ENCODE data around the gene MYOD1.

Gene MYOD1

DNA sequence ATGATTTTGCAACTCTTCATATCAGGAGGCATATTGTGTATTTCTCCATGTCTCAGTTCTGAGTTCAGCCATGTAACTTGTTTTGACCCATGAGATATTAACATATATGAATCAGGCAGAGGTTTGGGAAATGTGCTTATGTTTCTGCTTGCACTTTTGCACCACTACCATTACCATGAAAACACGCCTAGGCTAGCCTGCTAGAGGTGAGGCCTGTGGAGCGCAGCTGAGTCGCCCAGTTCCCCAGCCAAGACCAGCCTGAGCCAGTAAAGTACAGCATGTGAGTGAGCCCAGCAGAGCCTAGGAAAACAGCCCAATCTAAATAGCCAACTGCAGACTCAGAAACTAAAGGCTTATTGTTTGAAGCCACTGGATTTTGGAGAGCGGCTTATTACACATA, 18.4 kb upstream of the MYOD1 start:
- in situ Hi-C loops (cut with MboI; ENCODE audit: low sequenced_read_pairs): no loop called here

- in situ Hi-C loops (cut with MboI; ENCODE audit: low sequenced_read_pairs): no loop called here
Measured at GRCh38 chr11:17702876-17703275, 16.5 kb upstream of the MYOD1 start.

GRCh38 chr11:17703951-17704350, 15.4 kb upstream of the MYOD1 start:
- in situ Hi-C loops (cut with MboI; ENCODE audit: low sequenced_read_pairs): no loop called here

DNA sequence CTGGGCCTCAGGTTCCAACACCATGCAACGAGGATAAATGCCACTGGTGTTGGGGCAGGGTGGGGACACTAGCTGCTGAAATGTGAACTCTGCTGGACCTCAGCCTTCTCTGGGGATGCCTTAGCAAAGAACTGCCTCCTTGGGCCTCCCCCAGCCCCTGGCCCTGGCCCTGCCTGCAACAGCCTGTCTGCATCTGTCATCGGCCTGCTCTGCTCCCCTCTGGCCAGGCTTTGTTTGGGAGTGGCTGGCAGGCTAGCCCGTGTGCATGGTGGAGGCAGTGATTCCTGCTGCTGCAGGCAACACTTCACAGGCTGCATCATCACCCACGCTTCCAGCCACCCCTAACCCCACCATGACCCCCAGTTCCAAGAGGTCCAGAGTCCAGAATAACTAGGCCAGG, 11.5 kb upstream of the MYOD1 start:
- in situ Hi-C loops (cut with MboI; ENCODE audit: low sequenced_read_pairs): no loop called here

- in situ Hi-C loops (cut with MboI; ENCODE audit: low sequenced_read_pairs): no loop called here
Measured at GRCh38 chr11:17711836-17712235, 7.5 kb upstream of the MYOD1 start.

DNA sequence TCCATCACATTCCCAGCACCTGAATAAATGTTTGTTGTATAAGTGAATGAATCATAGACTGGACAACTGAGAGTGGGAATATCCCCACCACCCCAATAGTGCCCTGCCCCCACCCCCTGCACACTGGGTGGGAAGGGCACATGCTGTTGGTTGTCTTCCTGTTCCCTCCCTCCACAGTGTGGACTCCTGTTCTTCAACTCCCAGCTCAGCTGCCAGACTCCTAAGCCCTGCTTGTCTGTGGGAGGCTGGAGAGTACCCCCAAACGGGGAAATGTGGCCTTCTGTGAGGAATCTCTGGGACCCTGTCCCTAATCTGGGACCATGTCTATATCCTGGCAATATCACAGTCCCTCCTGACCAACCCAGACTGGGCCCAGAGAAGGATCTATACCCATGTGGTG, 5.5 kb upstream of the MYOD1 start:
- in situ Hi-C loops (cut with MboI; ENCODE audit: low sequenced_read_pairs): no loop called here

GRCh38 chr11:17714356-17714854, 5.0 kb upstream of the MYOD1 start:
- in situ Hi-C loops (cut with MboI; ENCODE audit: low sequenced_read_pairs): no loop called here

DNA sequence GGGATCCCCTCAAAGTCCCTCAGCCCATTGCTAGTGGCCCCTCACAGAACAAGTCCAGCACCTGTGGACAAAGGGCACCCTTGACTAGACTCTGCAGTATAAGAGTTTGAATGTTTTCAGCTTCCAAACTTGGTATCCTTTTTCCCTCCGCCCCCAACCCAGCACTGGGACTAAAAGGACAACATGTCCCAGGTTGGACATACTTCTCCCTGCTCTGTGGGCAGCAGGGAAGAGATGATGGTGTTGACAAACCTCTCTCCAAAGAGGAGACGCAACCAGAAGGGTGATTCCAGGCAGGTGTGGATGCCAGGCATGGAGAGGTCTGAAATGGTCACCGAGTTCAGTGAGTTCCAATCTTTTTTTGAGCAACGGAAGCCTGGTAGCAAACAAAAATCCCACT, 4.5 kb upstream of the MYOD1 start:
- in situ Hi-C loops (cut with MboI; ENCODE audit: low sequenced_read_pairs): no loop called here

GRCh38 chr11:17716807-17717206, 2.6 kb upstream of the MYOD1 start:
- in situ Hi-C loops (cut with MboI; ENCODE audit: low sequenced_read_pairs): no loop called here

- in situ Hi-C loops (cut with MboI; ENCODE audit: low sequenced_read_pairs): no loop called here
Measured at GRCh38 chr11:17718015-17718414, 1.4 kb upstream of the MYOD1 start.

DNA sequence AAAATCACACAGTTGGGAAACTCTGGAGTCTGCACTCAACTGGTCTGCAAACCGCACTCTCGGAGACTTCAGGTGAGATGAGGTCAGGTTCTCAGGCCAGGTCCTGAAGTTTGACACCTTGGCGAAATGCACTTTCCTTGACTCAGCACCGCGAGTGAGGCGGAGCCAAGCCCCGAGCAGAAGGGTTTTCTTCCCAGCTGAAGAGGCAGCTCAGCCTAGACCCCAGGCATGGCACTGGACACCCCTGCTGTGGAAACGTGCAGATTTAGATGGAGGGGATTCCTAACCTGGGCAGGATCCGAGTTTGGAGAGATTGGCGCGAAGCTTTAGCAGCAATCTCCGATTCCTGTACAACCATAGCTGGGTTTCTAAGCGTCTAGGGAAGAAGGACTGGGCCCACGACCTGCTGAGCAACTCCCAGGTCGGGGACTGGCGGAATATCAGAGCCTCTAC, 835 bp upstream of the MYOD1 start:
- in situ Hi-C loops (cut with MboI; ENCODE audit: low sequenced_read_pairs): no loop called here

- in situ Hi-C loops (cut with MboI; ENCODE audit: low sequenced_read_pairs): no loop called here
Measured at GRCh38 chr11:17719938-17720795, 796 bp downstream of the MYOD1 start.

GRCh38 chr11:17720796-17721171, 1.4 kb downstream of the MYOD1 start:
- in situ Hi-C loops (cut with MboI; ENCODE audit: low sequenced_read_pairs): no loop called here

DNA sequence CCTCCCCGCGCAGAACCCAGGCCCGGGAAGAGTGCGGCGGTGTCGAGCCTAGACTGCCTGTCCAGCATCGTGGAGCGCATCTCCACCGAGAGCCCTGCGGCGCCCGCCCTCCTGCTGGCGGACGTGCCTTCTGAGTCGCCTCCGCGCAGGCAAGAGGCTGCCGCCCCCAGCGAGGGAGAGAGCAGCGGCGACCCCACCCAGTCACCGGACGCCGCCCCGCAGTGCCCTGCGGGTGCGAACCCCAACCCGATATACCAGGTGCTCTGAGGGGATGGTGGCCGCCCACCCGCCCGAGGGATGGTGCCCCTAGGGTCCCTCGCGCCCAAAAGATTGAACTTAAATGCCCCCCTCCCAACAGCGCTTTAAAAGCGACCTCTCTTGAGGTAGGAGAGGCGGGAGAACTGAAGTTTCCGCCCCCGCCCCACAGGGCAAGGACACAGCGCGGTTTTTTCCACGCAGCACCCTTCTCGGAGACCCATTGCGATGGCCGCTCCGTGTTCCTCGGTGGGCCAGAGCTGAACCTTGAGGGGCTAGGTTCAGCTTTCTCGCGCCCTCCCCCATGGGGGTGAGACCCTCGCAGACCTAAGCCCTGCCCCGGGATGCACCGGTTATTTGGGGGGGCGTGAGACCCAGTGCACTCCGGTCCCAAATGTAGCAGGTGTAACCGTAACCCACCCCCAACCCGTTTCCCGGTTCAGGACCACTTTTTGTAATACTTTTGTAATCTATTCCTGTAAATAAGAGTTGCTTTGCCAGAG, 2.0 kb downstream of the MYOD1 start:
- in situ Hi-C loops (cut with MboI; ENCODE audit: low sequenced_read_pairs): no loop called here

- in situ Hi-C loops (cut with MboI; ENCODE audit: low sequenced_read_pairs): no loop called here
Measured at GRCh38 chr11:17722000-17722643, 2.8 kb downstream of the MYOD1 start.

DNA sequence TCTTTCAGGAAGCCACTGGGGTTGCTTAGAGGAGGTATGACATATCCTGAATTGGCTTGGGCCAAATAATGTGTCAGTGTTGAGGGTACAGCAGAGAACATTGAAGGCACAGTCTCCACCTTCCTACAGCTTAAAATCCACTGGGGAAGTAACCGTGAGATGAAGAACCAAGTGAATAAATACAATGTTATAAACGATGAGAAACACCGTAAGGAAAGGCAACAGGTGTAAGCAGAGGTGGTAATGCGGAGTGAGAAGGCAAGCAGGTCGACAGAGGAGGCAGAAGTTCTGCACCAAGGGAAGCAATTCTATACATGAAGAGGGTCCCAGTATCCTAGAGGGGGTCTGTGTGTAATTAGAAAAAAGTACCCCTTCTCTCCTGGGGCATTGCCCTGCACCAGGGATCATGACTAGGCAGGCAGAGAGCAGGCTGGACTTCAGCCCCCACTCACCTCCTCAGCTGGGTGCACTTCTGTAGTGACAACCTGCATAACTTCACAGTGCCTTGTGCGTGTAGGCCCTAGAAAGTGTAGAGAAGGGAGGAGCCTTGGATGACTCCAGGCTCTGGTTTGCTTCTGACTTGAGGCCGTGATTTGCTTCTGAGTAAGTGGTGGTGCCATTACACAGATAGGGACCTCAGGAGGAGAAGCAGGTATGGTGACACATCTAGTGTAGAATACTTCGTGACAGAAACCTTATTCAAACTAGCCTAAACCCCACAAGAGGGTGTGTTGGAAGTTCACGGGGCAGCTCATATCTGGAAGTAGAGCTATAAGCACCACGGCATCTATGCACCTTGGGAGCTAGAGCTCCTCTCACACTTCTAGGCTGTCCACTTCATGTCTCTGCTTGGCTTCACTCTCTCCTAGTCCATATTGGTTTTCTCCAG, 4.9 kb downstream of the MYOD1 start:
- in situ Hi-C loops (cut with MboI; ENCODE audit: low sequenced_read_pairs): no loop called here

DNA sequence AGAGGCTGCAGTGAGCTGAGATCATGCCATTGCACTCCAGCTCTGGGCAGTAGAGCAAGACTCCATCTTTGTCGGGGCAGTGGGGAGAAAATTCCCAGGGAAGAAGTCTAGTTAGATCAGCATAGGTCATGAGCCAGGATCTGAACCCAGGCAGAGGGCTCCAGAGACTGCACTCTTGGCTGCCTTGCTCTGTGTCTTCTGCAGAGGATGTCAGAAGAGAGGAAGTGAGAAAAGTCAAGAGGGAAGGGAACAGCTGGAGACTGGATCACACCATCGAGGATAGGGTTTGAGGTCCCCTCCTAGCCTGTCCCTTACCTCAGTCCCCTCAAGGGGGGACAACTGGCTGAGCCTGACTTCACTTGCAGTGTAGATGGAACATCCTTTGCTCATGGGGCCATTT, 5.8 kb downstream of the MYOD1 start:
- in situ Hi-C loops (cut with MboI; ENCODE audit: low sequenced_read_pairs): loop anchor here (25.0 kb wide), 1 partner anchor 262 kb away; no protein-coding TSS in a partner anchor

- in situ Hi-C loops (cut with MboI; ENCODE audit: low sequenced_read_pairs): loop anchor here (25.0 kb wide), 1 partner anchor 257 kb away; no protein-coding TSS in a partner anchor
Measured at GRCh38 chr11:17730137-17730536, 10.8 kb downstream of the MYOD1 start.

- in situ Hi-C loops (cut with MboI; ENCODE audit: low sequenced_read_pairs): loop anchor here (25.0 kb wide), 1 partner anchor 256 kb away; no protein-coding TSS in a partner anchor
Measured at GRCh38 chr11:17730608-17731462, 11.5 kb downstream of the MYOD1 start.

Data from HL-60/S4 treated with retinoic acid at 250 ng/mL for 4 days and 3 days (cell line).